H1 (cell line): Measurements from ENCODE around the gene ACTL10. TPM values are rescaled to one million over a fixed set of nuclear protein-coding genes. Genes with fewer than 3 reads are reported as not detected.

ENCODE experiments used
- CTCF ChIA-PET: fragments of 300-600 bp; sonication (Branson Sonifier 250); formaldehyde crosslinking; loops from one replicate; lab custom pipeline; 2021; ENCODE audit not compliant: partially characterized antibody; lab: Charles Lee
- POLR2A ChIA-PET: fragments of 300-600 bp; sonication (Branson Sonifier 250); formaldehyde crosslinking; loops from one replicate; lab custom pipeline; 2021; ENCODE audit warnings: inconsistent platforms; ENCODE audit not compliant: partially characterized antibody; lab: Charles Lee
- DNase-seq, 2 experiments: peaks; one replicate each; pipeline versions ENCODE4 v3.0.0 to v3.0.0-alpha.2; 2010 to 2022; ENCODE audit warnings: low spot score in 2 of 2, low read depth in 1 of 2, mixed read lengths in 1 of 2
- FAIRE-seq: peaks from 2 replicates; lab custom pipeline; 2011; peaks lifted over from hg19 to GRCh38; lab: Jason Lieb, UNC
- H2AFZ ChIP-seq: 2 replicates; pipeline ENCODE4 v1.8.1; 2012; ENCODE audit warnings: low read length, inconsistent platforms
- H2AK5ac ChIP-seq: 2 replicates; pipeline ENCODE4 v1.6.1; 2013; ENCODE audit warnings: low read depth, low read length
- H2BK120ac ChIP-seq: replicated peaks from 2 replicates; pipeline ENCODE3; 2013; ENCODE audit warnings: low read depth, low read length, inconsistent platforms
- H2BK12ac ChIP-seq: 2 replicates; pipeline ENCODE4 v1.6.1; 2013; ENCODE audit warnings: low read depth, low read length
- H2BK15ac ChIP-seq: 2 replicates; pipeline ENCODE4 v1.6.1; 2013; ENCODE audit warnings: low read length
- H2BK20ac ChIP-seq: 2 replicates; pipeline ENCODE4 v1.6.1; 2013; ENCODE audit warnings: low read length
- H2BK5ac ChIP-seq: 2 replicates; pipeline ENCODE4 v1.6.1; 2013; ENCODE audit warnings: low read depth, low read length
- H3K14ac ChIP-seq: 2 replicates; pipeline ENCODE4 v1.6.1; 2013; ENCODE audit warnings: inconsistent platforms; ENCODE audit not compliant: insufficient read length
- H3K18ac ChIP-seq: 2 replicates; pipeline ENCODE4 v1.6.1; 2013; ENCODE audit warnings: low read length; ENCODE audit errors: extremely low read depth
- H3K23ac ChIP-seq: 2 replicates; pipeline ENCODE4 v1.6.1; 2013; ENCODE audit warnings: inconsistent platforms; ENCODE audit not compliant: insufficient read length
- H3K23me2 ChIP-seq: 2 replicates; pipeline ENCODE4 v1.6.1; 2013; ENCODE audit warnings: low read depth, low read length
- H3K27ac ChIP-seq: 2 replicates; pipeline ENCODE4 v1.6.1; 2011; ENCODE audit warnings: low read depth, low read length, inconsistent platforms
- H3K27me3 ChIP-seq, 4 experiments: replicated peaks in 1 of 4; 1 replicate in 1 of 4; 2 replicates in 3 of 4; pipeline versions ENCODE4 v1.6.1 to v1.8.1; 2011 to 2013; ENCODE audit warnings: low read length in 3 of 4, mild to moderate bottlenecking in 3 of 4, inconsistent platforms in 2 of 4, mixed read lengths in 2 of 4, moderate library complexity in 1 of 4; ENCODE audit not compliant: control insufficient read depth in 3 of 4, insufficient read depth in 3 of 4; ENCODE audit errors: extremely low read depth in 1 of 4
- H3K36me3 ChIP-seq, 4 experiments: 2 replicates each; pipeline versions ENCODE4 v1.6.1 to v1.8.1; 2011 to 2013; ENCODE audit warnings: mild to moderate bottlenecking in 4 of 4, low read length in 3 of 4, moderate library complexity in 2 of 4, control low read depth in 1 of 4, inconsistent platforms in 1 of 4; ENCODE audit not compliant: insufficient read depth in 4 of 4, control insufficient read depth in 2 of 4
- H3K4ac ChIP-seq: replicated peaks from 2 replicates; pipeline ENCODE3; 2013; ENCODE audit warnings: low read length, low read depth, mixed read lengths, inconsistent platforms; ENCODE audit not compliant: insufficient read length
- H3K4me1 ChIP-seq, 4 experiments: replicated peaks in 1 of 4; 1 replicate in 1 of 4; 2 replicates in 3 of 4; pipeline versions ENCODE4 v1.6.1 to v1.8.1; 2011 to 2013; ENCODE audit warnings: low read length in 3 of 4, inconsistent platforms in 2 of 4, mixed read lengths in 1 of 4; ENCODE audit not compliant: insufficient read depth in 4 of 4, control insufficient read depth in 3 of 4
- H3K4me2 ChIP-seq, 2 experiments: 2 replicates each; pipeline versions ENCODE4 v1.6.1 to v1.8.1; 2011 to 2013; ENCODE audit warnings: low read depth in 2 of 2, low read length in 2 of 2, control low read depth in 1 of 2, inconsistent platforms in 1 of 2, mild to moderate bottlenecking in 1 of 2; ENCODE audit not compliant: insufficient read depth in 1 of 2
- H3K4me3 ChIP-seq, 4 experiments: fragments of 200-600, 300-600 bp in 1 of 4; sonication (generic), shearing (Covaris generic), sonication (Bioruptor Twin) in 1 of 4; 2 replicates each; pipeline versions ENCODE4 v1.5.1 to v1.8.1; 2011 to 2016; ENCODE audit warnings: low read length in 4 of 4, low read depth in 3 of 4, control low read depth in 2 of 4, inconsistent platforms in 2 of 4, mild to moderate bottlenecking in 2 of 4, mixed read lengths in 1 of 4, moderate library complexity in 1 of 4; ENCODE audit not compliant: insufficient read depth in 2 of 4; ENCODE audit errors: extremely low read depth in 1 of 4
- H3K56ac ChIP-seq: replicated peaks from 2 replicates; pipeline ENCODE3; 2013; ENCODE audit warnings: low read depth, mild to moderate bottlenecking, mixed read lengths, low read length, inconsistent platforms; ENCODE audit not compliant: insufficient read length
- H3K79me1 ChIP-seq: 2 replicates; pipeline ENCODE4 v1.6.1; 2013; ENCODE audit warnings: low read depth, low read length, control low read depth
- H3K79me2 ChIP-seq, 2 experiments: 2 replicates each; pipeline versions ENCODE4 v1.6.1 to v1.8.1; 2012 to 2013; ENCODE audit warnings: low read length in 2 of 2, mild to moderate bottlenecking in 2 of 2, inconsistent platforms in 1 of 2; ENCODE audit not compliant: insufficient read depth in 2 of 2, control insufficient read depth in 1 of 2
- H3K9ac ChIP-seq, 4 experiments: replicated peaks in 1 of 4; 1 replicate in 1 of 4; 2 replicates in 3 of 4; pipeline versions ENCODE4 v1.6.1 to v1.8.1; 2011 to 2013; ENCODE audit warnings: low read depth in 3 of 4, low read length in 3 of 4, control low read depth in 2 of 4, mild to moderate bottlenecking in 2 of 4, moderate library complexity in 2 of 4, inconsistent platforms in 1 of 4; ENCODE audit errors: extremely low read depth in 1 of 4
- H3K9me3 ChIP-seq, 2 experiments: 2 replicates each; pipeline versions ENCODE4 v1.6.1 to v1.8.1; 2012 to 2013; ENCODE audit warnings: mild to moderate bottlenecking in 2 of 2, moderate library complexity in 2 of 2, control low read depth in 1 of 2, inconsistent platforms in 1 of 2, low read depth in 1 of 2, low read length in 1 of 2, mixed read lengths in 1 of 2; ENCODE audit not compliant: insufficient read depth in 2 of 2
- H4K20me1 ChIP-seq, 2 experiments: replicated peaks in 1 of 2; 2 replicates each; pipeline versions ENCODE3 to v1.8.1; 2011 to 2013; ENCODE audit warnings: inconsistent platforms in 2 of 2, low read length in 2 of 2, mild to moderate bottlenecking in 1 of 2; ENCODE audit not compliant: insufficient read depth in 2 of 2, control insufficient read depth in 1 of 2
- H4K5ac ChIP-seq: 2 replicates; pipeline ENCODE4 v1.6.1; 2013; ENCODE audit warnings: low read length, low read depth, mixed read lengths, inconsistent platforms; ENCODE audit not compliant: insufficient read length
- H4K8ac ChIP-seq: 2 replicates; pipeline ENCODE4 v1.8.0; 2013; ENCODE audit warnings: mild to moderate bottlenecking, moderate library complexity, low read length, inconsistent platforms; ENCODE audit not compliant: insufficient read depth; ENCODE audit errors: extremely low read depth
- H4K91ac ChIP-seq: replicated peaks from 2 replicates; pipeline ENCODE3; 2013; ENCODE audit warnings: low read length, mixed read lengths, inconsistent platforms; ENCODE audit not compliant: insufficient read length
- ASH2L ChIP-seq: fragments of 200-600, 300-600 bp; sonication (generic); IDR thresholded peaks from one replicate; pipeline ENCODE4 v1.7.1; 2017; ENCODE audit warnings: low read length
- CTBP2 ChIP-seq: IDR thresholded peaks from 2 replicates; pipeline ENCODE4 v1.7.0; 2011; ENCODE audit warnings: borderline replicate concordance, mild to moderate bottlenecking, moderate library complexity, mixed read lengths, low read length; ENCODE audit not compliant: insufficient read depth, insufficient read length
- EZH2 ChIP-seq: fragments of 200-600 bp; sonication (generic); IDR thresholded peaks from 2 replicates; pipeline ENCODE4 v1.7.1; 2012; ENCODE audit warnings: low read depth, mild to moderate bottlenecking, moderate library complexity, low read length, inconsistent platforms; ENCODE audit not compliant: severe bottlenecking
- GABPA ChIP-seq: IDR thresholded peaks from 2 replicates; pipeline ENCODE4 v1.6.1; 2011; ENCODE audit warnings: mild to moderate bottlenecking, low read length, moderate library complexity, borderline replicate concordance; ENCODE audit not compliant: insufficient read depth
- HDAC2 ChIP-seq, 2 experiments: fragments of 300-600 bp in 1 of 2; sonication (generic) in 1 of 2; IDR thresholded peaks; 2 replicates each; pipeline ENCODE4 v1.6.1; 2011 to 2012; ENCODE audit warnings: low read depth in 2 of 2, low read length in 2 of 2, mild to moderate bottlenecking in 2 of 2, moderate library complexity in 2 of 2, borderline replicate concordance in 1 of 2, inconsistent platforms in 1 of 2
- JUN ChIP-seq: IDR thresholded peaks from 2 replicates; pipeline ENCODE4 v1.6.1; 2011; ENCODE audit warnings: low read depth, mild to moderate bottlenecking, improper control_type of control experiment, low read length
- JUND ChIP-seq: IDR thresholded peaks from 2 replicates; pipeline ENCODE4 v1.6.1; 2011; ENCODE audit warnings: mild to moderate bottlenecking, improper control_type of control experiment, low read length
- WGBS, 2 experiments: shearing (Covaris generic) in 1 of 2; methylation state at CpG; one replicate each; pipeline versions ENCODE4 v1.1.6 to v1.1.7; 2013 to 2015; ENCODE audit warnings: low lambda C conversion rate in 2 of 2, mixed read lengths in 2 of 2, inconsistent platforms in 1 of 2, low coverage in 1 of 2, missing lambda C conversion rate in 1 of 2; ENCODE audit not compliant: insufficient replicate concordance in 2 of 2, insufficient coverage in 1 of 2, insufficient read length in 1 of 2; ENCODE audit errors: extremely low coverage in 1 of 2, missing lambda C conversion rate in 1 of 2; 5-methylcytosine and 5-hydroxymethylcytosine counted together
- polyA plus RNA-seq, 7 experiments: library from polyadenylated mRNA; depleted of rRNA in 3 of 7; stranded (reverse) in 5 of 7; unstranded in 2 of 7; fragments of >200 nt in 5 of 7; fragments of 200-250 nt in 2 of 7; gene quantifications; 1 replicate in 5 of 7; 2 replicates in 1 of 7; 4 replicates in 1 of 7; pipeline versions ENCODE4 v1.2.1 to v1.2.3, GENCODE V29; 2011 to 2013; ENCODE audit warnings: missing spikeins in 2 of 7, mixed read lengths in 2 of 7
- total RNA-seq: library from RNA; stranded (reverse); fragmentation: NEBNext Ultra II Directional; extraction: Animal tissue kit (Norgen Biotek cat#: 25700); gene quantifications from 2 replicates; pipeline ENCODE4 v1.2.1, GENCODE V29; 2021

ACTL10 gene
- total and polyA plus RNA-seq, 2 of the 8 experiments (the other 6 are each of a cell fraction or from before 2014, with no cell fraction given): 0.26 TPM; not detected in 1

GRCh38 chr20:33710681-33711445 lies 44.1 kb downstream of the ACTL10 start:
- Histone ChIP-seq H3K79me1 (no peaks in the 10 kb centered on the region), H4K5ac (no peak overlapping the region), H3K14ac (no peak overlapping the region), H2BK15ac (peak overlapping the region; percentile 25; the same call in 1 of the 2 replicates), H3K18ac (peak overlapping the region; percentile 55), H2AFZ (no peak overlapping the region), H3K27ac (no peak overlapping the region), H4K20me1 (no peaks in the 10 kb centered on the region), H3K4ac (no peak overlapping the region), H2BK5ac (peak overlapping the region; percentile 77), H3K23me2 (peaks cover 6% of the 10 kb centered on the region; the same call in 1 of the 2 replicates), H2BK120ac (no peak overlapping the region), H3K56ac (no peak overlapping the region), H3K4me1 (peaks cover 4 to 9% (median 6%) of the 10 kb centered on the region in 4 experiments), H2BK12ac (peak overlapping the region; percentile 80), H3K4me3 (no peak overlapping the region; a peak in 2 of 8 replicates), H3K4me2 (peak overlapping the region in 1 of 2 experiments; percentile 72; a peak in 2 of 4 replicates), H2BK20ac (peak overlapping the region; percentile 29; the same call in 1 of the 2 replicates), H3K36me3 (no peaks in the 10 kb centered on the region; a peak in 1 of 8 replicates), H4K91ac (no peak overlapping the region), H3K79me2 (no peaks in the 10 kb centered on the region), H3K27me3 (no peaks in the 10 kb centered on the region), H3K23ac (no peak overlapping the region), H3K9me3 (no peaks in the 10 kb centered on the region)
- WGBS, 2 experiments: 84% methylated on average over 14 of the region's 14 CpGs; no CpG with 5 or more reads in 1 of the 2 experiments
- no peak for FAIRE-seq
- DNase-seq: peak in 1 of 2 experiments; percentile 46
- ChIA-PET CTCF (no interaction called here), POLR2A (interaction anchor here (1.2 to 1.5 kb wide), 2 partner anchors 9 to 31 kb away, joined by 4 to 6 read pairs; partner anchors contain the start of gene PXMP4)
- no peak for TF ChIP-seq JUN
- TF ChIP-seq ASH2L: peak; percentile 3
- TF ChIP-seq EZH2: no peak
- TF ChIP-seq HDAC2 (IDR thresholded peaks at IDR 0.05; ENCODE audit: borderline replicate concordance in 1 of 2, low read depth in 2 of 2, low read length in 2 of 2): no peak
- no peak for TF ChIP-seq JUND
- no peak for TF ChIP-seq GABPA
- TF ChIP-seq CTBP2: no peak
- TF ChIP-seq, all 59 proteins: peak for 1
- Histone ChIP-seq H4K8ac (no peak overlapping the region), H3K9ac (no peak overlapping the region; a peak in 1 of 7 replicates), H2AK5ac (0 out of 2 replicates have a peak overlapping the region, but pooled peaks have one; percentile 24)
